GM19043 (cell line): ENCODE data around the gene MGA.
"Not testable (repeated sequence)": the region's sequence is repeated elsewhere in the genome, so short reads cannot be mapped to it uniquely, and the experiment has no call there.

ENCODE experiments used
- ATAC-seq: cut with Tn5 transposase; IDR thresholded peaks from one replicate; pipeline ENCODE4 v1.9.1; 2021; ENCODE audit warnings: low read depth; ENCODE audit not compliant: unreplicated experiment

The MGA gene

DNA sequence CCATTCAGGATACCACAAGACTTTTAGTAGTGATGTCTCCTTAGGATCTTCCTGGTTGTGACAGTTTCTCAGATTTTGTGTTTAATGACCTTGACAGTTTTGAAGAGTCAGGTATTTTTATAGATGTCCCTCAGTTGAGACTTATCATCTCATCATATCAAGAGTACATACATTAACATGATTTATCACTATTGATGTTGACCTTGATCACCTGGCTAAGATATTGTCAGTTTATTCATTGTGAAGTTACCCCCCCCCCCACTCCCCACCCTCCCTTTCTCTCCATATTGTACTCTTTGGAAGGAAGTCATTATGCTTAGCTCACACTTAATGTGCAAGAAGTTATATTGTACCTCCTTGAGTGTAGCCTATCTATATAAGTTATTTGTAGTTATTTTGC is 42.9 kb downstream of the MGA start:
- no peak for ATAC-seq

DNA sequence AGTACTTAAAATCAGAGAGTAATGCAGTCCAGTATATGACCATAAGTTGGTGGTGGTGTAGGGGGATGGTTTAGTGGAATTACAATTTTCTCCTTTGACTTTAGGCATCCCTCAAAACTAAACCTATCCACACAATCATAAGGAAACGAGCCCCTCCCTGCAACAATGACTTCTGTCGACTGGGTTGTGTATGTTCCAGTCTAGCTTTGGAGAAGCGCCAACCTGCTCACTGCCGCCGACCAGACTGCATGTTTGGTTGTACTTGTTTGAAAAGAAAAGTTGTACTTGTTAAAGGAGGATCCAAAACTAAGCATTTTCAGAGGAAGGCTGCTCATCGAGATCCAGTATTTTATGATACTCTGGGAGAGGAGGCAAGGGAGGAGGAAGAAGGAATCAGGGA is 52.8 kb downstream of the MGA start:
- no peak for ATAC-seq

DNA sequence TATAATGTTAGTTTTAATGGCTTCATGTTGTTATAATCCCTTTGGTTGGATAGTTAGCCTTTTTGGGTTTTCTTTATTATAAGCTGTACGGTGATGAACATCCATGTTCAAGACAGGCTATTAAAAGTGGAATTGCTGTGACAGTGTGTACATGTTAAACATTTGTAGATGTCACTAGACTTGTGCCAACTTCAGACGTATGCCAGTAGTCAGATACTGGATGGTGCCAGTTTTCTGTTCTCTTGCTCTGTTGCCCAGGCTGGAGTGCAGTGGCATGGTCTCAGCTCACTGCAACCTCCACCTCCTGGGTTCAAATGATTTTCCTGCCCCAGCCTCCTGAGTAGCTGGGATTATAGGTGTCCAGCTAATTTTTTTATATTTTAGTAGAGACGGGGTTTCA is 54.1 kb downstream of the MGA start:
- ATAC-seq: no peak

DNA sequence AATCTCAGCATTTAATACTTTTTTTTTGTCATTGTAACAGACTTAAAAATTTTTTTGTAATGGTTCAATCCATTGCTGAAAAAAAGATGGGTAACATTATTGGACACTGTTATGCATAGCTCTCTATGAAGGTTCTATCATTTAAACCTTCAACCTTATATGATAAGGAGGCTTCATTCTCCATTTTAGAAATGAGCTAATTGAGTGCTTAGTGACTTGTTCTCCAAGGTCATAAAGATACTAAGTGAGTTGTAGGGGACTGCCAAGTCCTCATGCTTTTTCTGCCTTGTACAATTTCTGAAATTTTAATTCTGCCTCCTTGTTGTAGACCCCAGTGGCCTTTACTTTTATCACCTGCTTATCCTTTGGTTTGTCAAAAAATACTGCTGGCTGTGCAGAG is 56.7 kb downstream of the MGA start:
- no peak for ATAC-seq

DNA sequence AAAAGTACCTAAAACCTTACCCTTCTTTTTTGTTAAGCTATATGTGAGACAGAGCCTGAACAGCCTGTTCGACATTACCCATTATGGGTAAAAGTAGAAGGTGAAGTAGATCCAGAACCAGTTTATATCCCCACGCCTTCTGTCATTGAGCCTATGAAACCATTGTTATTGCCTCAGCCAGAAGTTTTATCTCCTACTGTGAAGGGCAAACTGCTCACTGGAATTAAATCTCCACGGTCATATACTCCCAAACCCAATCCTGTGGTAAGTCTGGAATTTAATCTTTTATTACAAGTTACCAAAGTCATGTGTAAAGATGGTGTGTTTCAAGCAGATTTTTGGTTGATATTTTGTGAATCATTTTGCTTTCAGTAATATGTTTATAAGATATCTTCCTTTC is 66.9 kb downstream of the MGA start:
- ATAC-seq: no peak

DNA sequence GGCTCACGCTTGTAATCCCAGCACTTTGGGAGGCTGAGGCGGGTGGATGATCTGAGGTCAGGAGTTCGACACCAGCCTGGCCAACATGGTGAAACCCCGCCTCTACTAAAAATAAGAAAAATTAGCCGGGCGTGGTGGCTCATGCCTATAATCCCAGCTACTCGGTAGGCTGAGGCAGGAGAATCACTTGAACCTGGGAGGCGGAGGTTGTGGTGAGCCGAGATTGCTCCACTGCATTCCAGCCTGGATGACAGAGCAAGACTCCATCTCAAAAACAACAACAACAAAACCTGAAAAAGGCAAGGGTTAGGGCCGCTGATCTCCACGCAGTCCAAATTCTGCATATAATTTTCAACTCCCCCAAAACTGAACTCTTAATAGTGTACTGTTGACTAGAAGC is 67.9 kb downstream of the MGA start:
- not testable (repeated sequence) for ATAC-seq

DNA sequence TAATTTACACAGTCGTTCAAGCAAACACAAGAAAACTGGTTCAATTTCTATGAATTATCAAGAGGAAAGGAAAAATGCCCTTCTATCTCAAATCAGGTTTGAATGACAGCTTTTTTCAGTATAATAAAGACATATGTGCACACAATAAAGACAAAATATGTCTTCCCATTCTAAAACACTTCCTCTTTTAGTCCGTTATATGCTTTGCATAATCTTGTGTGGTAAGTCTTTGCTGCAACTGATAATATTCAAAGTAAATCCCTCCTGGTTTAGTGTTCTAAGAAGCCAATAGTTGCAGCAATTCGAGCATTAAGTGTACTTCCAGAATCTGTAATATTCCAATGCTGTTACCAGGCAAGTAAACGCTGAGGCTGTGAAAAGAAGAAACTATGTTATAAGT is 70.3 kb downstream of the MGA start:
- no peak for ATAC-seq

DNA sequence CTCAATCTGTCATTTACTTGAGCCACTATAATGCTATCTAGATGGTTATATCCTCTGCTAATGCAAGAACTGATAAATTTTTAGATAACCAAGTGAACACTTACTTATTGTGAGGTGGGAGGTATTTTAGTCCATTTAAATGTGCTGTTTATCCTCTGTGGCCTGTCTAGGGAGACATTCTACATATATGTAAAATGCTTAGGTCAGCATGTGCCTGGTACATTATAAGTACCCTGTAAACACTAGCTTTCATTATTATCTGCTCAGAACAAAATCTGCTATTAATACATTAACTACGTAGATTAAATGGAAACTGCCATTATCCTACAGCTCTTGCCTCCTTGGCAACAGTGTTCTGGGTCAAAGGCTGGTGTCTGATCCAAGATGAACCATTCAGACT is 72.3 kb downstream of the MGA start:
- no peak for ATAC-seq

DNA sequence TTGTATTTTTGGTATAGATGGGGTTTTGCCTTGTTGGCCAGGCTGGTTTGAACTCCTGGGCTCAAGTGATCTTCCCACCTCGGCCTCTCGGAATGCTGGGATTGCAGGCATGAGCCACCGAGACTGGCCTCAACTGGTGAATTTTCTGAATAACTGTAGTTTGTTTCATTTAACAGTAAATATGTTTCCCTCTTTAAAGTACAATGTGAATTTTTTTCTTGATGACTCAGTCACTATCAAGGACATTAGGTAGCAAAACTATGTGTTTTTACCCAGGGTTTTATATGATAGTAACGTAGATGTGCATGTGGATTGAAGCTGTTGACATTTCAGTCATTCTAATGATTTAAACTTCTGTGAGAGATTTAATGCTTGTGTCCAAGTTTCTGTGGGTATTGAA is 73.9 kb downstream of the MGA start:
- no peak for ATAC-seq

DNA sequence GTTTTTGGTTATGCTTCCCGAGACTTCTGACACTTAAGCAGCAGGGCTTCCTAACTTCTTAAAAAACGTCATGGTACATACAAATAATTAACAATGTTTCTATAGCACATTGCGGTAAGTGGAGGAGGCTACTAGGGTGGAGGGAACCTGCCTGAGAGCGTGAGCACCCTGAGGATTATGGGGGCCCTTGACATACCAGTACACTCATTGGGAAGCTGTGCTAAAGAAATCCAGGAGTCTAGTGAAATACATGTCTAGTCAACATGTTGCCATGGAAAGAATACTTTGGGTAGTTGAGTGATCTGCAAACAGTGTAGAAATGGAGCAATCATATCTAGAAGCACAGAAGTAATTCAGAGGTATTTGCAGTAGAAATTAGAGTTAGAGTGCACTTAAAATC is 74.8 kb downstream of the MGA start:
- no peak for ATAC-seq

DNA sequence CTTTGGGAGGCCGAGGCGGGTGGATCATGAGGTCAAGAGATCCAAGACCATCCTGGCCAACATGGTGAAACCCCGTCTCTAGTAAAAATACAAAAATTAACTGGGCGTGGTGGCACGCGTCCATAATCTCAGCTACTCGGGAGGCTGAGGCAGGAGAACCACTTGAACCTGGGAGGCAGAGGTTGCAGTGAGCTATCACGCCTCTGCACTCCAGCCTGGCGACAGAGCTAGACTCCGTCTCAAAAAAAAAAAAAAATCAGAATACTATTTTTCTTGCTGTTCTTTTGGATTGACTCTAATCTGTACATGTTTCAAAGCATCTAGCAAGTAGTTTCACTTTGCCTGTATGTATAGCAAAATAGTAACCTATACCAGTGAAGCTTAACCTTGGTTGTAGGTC is 75.3 kb downstream of the MGA start:
- ATAC-seq: not testable (repeated sequence)

DNA sequence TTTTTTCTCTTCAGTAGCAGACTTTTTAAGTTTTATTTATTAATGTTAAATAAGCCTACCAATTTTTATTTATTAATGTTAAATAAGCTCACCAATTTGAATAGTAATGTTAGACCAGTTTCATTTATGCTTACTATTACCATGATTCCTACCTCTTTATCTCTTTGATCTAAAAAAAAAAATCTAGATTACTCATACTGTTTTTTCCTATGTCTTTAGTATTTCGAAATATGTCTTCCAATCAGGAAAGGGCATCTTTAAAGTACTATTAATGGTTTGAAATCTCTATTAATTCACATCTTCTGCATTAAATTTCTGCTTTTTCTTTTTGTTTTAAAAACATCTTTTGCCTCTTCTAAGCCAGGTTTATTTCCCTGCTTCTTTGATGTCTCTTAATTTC is 86.6 kb downstream of the MGA start:
- no peak for ATAC-seq

DNA sequence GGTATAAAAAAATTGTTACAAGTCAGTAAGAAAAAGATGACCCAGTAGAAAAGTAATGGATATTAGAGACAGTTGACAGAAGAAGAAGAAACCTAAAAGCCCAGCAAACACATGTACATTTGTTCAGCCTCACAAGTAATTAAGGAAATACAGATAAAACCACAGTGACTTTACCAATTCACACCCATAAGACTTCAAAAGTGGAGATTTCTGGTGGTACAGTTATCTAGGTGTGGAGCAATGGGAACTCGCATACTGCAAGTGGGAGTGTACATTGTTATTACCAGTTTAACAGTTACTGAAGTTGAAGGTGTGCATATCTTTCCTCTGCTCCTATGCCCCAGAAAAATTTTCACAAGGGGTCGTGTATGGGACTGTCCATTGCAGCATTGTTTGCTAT is 96.0 kb downstream of the MGA start:
- no peak for ATAC-seq

DNA sequence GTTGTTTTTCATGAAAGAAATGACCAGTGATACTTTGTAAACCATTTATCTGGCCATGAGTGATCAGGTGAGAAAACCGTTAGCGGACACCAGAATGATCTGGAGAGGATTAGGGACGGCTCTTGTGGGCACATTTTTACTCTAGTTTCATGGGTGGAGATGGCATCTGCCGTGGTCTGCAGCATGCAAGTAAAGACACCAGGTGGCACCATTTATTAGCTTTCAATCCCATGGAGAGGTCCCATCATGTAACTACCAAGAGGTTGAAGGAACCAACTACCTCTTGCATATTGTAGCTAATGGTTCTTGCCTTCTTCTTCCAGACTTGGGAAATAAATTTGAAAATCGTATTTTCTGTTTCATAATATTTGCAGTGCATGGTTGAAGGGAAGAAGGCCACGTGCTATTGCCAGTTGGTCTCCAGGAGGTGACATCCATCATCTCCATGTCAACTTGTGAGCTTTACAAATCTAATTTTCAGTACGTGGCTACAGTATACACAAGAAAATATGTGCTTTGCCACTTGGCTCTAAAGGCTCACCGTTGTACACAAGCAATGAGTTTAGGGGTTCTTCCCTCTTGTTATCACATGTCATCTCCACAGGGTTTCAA is 112.6 kb downstream of the MGA start:
- ATAC-seq: no peak

DNA sequence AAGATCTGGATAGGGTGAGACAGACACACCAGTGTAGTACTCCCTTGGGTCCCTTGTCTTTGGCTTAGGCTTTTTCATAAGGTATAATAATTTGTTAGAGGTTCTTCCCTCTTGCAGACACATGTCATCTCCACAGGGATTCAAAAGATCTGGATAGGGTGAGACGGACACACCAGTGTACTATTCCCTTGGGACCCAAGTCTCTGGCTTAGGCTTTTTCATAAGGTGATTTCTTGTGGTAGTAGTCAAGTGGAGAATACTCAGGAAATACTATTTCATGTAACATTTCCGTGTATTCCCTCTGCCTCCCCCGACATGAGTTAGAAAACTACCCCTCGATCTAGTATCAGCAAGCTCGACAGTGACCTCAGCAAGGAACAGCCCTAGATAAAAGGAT is 113.1 kb downstream of the MGA start:
- ATAC-seq: no peak

DNA sequence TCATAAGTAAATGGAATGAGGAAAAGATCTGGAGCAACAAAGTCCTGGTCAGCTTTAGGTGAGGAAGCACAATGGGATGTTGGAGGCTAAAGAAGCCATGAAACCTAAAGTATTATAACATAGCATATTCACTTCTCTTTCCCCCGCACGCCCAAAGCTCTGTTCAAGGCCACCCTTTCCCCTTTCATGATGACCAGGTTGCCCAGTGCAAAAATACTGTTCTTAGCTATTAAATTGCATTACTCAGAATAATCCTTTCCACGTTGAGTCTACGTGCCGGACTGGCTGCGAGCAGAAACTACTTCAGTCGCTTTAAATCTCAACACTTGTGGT is 113.5 kb downstream of the MGA start:
- no peak for ATAC-seq

DNA sequence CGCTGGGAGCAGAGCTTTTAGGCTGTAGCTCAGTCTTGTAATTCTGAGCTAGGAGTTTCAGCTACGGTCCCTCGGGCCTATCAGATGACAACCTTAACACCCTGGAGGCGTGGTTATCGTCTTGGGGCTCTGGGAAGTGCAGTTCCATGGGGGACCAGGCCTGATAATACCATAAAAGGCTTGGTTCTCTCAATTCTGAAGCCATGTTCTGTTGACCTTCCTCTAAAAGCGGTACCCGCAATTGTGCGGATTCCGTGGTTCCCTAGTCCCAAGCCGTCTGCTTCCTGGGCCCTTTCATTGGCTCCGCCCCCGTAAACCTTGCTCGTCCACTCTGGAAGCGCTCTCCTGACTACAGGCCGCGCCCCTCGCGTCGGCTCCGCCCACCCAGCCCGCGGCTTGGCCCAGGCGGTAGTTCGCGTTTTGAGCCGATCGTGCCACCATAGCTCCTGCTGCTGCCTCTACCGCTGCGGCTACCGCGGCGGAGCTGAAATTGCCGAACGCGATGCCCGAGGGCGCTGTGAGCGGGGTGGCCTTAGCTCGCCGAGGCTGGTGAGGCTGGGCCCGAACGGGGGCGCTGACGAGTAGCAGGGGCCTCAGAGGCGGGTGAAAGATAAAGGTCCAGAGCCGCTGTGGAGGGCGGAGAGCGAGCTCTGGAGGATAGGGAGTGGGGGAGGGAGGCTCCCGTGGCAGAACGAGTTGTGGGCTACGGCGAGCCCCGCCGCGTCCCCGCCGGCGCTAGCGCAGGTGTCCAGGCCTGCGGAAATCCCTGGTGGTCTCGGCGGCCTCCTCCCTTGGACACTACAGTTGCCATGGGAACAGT is 114.1 kb downstream of the MGA start, which contains the start of gene MAPKBP1:
Gene MAPKBP1, plus strand, starts transcription at position 423 of the 820 bp plus-strand sequence. CDS start 792 bp downstream, outside the sequence.
- ATAC-seq: peak; percentile 72

DNA sequence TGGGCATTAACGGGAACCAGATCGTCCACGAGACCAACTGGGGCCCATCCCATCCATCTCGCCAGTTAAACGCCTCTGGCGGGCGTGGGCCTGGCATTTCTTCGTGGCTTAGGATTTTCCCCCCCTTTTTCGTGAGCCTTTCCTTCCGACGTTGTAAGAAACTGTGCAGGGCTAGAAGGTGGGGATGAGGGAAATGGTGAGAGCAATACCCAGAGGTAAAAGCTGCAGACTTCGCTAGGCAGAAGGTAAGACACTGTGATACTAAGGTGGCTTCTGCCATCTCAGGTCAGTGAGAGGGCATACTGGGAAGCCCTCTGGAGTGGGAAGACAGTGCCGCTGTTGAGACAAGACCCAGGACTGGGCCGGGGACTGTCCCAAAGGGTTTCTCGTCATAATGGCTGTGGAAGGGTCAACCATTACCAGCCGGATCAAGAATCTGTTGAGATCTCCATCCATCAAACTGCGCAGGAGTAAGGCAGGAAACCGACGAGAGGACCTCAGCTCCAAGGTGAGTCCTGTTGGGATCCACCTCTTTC is 114.7 kb downstream of the MGA start:
- no peak for ATAC-seq

DNA sequence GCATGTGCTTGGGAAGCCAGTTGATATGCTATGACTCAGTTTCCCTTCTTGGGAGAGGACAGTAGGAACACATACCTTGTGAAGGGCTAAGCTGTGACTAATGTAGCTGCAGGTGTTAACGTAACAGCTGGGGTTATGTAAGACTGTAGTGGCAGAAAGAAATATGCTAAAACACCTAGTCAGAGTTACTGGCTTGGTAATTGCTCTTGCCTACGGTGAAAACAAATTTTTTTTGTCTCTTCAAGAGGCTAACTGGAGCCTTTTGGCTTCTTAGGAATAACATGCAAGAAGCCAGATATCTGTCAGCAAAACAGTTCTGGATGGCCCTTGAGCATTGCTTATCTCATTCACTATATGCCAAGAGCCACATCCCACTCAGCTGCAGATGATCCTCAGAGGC is 115.4 kb downstream of the MGA start:
- no peak for ATAC-seq

DNA sequence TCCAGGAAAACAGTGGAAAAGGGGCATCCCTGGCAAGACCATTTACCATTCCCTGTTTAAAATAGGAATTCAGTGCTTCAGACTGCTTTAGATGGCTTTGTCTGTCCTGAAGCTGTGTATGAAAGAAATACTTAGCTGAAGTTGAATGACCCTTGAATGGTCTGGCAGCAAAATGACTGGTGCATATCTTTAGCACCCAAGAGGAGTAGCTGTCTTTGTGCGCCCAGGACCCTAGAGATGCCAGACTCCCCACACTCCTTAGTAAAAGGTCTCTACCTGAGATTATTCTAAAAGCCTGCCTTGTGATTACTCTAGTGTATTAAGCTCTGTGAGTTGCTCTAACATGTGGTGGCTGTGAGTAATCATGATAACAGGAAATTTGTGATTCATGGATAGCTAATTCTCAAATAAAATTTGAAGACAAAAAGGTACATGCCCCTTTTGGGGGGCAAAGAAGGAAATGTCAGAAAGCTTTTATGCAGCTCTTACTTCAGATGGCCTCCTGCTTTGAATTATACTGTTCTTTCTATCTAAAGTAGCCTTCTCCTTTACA is 117.3 kb downstream of the MGA start:
- no peak for ATAC-seq

DNA sequence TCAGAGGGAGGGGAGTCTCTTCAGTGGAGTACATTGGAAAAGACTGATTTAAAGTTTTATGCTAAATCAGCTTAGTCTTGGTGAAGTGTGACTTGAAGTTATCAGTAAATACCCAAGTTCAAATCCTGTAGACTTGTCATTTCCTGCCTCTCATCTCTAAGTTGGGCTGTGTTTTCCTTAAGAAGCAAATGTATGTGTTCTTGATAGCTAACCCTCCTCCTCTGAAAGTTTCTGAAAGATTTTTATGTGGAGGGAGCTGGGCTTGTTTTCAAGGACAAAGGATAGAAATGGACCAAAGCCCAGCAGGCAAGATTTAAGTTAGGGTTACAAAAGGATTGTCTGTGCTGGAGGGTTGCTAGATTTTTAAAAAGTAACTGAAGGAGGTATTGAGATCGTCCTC is 118.3 kb downstream of the MGA start:
- no peak for ATAC-seq

DNA sequence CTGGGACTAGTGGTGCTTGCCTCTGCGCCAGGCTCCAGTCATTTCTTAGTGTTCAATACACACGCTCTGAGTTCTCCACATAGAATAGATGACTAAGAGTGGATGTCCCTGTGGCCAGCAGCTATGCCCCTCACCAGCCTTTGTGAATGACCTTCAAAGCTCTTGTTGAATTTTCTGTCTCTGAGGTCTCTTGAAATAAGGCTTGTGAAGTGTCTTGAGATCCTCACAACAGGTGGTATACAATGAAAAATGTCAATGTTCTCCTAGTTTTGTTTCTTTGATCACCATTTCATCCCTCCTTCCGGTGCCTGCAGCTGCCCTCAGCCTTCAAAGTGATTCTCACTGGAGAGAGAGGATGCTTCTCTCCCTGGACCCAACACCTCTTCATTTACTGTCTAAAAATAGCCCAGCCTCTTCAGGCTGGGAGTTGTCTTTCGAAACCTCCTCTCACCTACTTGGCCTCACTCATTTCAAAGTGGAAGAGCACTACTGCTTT is 119.5 kb downstream of the MGA start:
- ATAC-seq: no peak
